ENCODE results near the gene TMEM270. TPM values are rescaled to one million over a fixed set of nuclear protein-coding genes. Genes with fewer than 3 reads are reported as not detected.

TMEM270 gene
- total RNA-seq, 2 donors from 2014 or later, result not detected

DNA sequence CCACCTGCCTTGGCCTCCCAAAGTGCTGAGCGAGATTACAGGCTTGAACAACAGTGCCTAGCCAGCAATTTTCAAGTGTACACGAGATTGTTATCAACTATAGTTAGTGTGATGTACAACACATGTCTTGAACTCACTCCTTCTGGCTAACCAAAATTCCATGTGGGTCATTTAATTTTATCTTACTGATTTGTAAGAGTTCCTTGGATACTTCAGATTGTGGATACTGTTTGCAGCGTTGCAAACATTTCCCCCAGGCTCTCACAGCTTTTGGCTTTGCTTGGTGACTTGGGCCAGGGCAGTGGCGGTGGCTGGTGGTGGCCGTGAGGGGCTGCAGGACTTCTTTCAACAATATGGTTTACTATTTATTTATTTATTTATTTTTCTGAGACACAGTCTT, 8.5 kb upstream of the TMEM270 start:
- Mint-ChIP-seq H3K4me1 (peaks cover 22% of the 10 kb centered on the region), H3K36me3 (ENCODE audit: low read depth) (no peaks in the 10 kb centered on the region), H3K27ac (no peak overlapping the region), H3K27me3 (peaks cover 27% of the 10 kb centered on the region), H3K4me3 (no peak overlapping the region)
- ATAC-seq (no peak), DNase-seq (no peak)
- no peaks in the 10 kb centered on the region for H3K9me3 ChIP-seq (ENCODE audit: control insufficient read depth, low read length, poor library complexity, severe bottlenecking)

DNA sequence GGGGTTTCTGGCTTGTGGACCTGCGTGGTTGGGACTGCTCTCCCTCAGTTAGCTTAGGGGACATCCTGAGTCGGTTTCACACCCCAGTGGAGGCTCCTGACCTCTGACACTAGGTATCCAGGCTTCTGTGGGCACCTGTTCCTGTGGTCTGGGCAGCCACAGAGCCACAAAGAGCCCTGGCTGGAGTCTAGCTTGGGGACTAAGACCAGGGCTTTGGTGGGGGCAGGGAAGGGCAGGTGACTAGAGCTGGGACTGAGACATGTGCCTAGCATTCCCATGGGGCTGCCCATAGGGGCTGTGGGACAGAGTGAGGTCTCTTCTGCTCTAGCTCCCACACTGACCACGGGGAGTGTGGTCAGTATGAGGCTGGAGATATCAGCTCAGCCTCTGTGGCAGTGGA, 4.0 kb upstream of the TMEM270 start:
- Mint-ChIP-seq H3K36me3 (ENCODE audit: low read depth) (no peaks in the 10 kb centered on the region), H3K27me3 (peaks cover 16% of the 10 kb centered on the region), H3K4me1 (peaks cover 11% of the 10 kb centered on the region), H3K27ac (no peak overlapping the region), H3K4me3 (no peak overlapping the region)
- DNase-seq, result no peak
- ATAC-seq, result no peak
- H3K9me3 ChIP-seq (ENCODE audit: control insufficient read depth, low read length, poor library complexity, severe bottlenecking), result no peaks in the 10 kb centered on the region

DNA sequence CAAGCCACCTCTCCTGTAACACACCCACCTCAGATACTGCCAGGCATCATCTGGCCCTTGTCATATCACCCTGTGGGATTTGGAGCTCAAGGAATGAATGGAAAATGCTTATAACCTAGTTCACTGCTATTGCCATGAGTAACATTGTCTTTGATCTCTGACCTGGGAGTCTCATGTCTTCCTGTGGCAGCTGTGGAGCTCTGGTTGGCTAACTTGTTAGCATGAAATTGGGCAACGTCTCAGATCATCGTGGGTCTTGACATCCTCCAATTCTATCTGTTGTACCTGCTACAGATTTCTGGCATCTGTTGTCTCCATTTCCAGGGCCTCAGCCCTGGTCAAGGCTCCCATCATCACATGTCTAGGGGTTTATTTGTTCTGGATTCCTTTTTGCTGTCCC, 2.2 kb upstream of the TMEM270 start:
- DNase-seq, result no peak

DNA sequence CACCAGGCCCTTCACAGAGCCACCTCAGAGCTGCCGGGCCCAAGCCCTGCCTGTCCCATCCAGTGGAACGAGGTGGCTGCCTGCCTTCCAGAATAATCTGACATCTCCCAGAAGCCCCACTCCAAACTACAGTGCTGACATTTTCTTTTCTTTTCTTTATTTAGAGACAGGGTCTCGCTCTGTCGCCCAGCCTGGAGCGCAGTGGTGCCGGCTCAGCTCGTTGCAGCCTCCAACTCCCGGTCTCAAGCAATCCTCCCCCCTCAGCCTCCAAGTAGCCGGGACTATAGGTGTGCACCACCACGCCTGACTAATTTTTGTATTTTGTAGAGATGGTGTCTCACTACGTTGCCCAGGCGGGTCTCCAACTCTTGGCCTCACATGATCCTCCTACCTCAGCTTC, 346 bp downstream of the TMEM270 start:
- Mint-ChIP-seq H3K27me3 (peaks cover 16% of the 10 kb centered on the region), H3K4me1 (peaks cover 2% of the 10 kb centered on the region), H3K4me3 (no peak overlapping the region), H3K27ac (no peak overlapping the region), H3K36me3 (ENCODE audit: low read depth) (no peaks in the 10 kb centered on the region)
- ATAC-seq, result no peak
- DNase-seq, result no peak
- H3K9me3 ChIP-seq (ENCODE audit: control insufficient read depth, low read length, poor library complexity, severe bottlenecking), result no peaks in the 10 kb centered on the region

More for the DNA sequence above, 2.2 kb upstream of the TMEM270 start:
- H3K4me1 Mint-ChIP-seq, result peaks cover 11% of the 10 kb centered on the region
- H3K27ac Mint-ChIP-seq, result no peak overlapping the region
- H3K4me3 Mint-ChIP-seq, result no peak overlapping the region
- no peak for ATAC-seq
- H3K36me3 Mint-ChIP-seq (ENCODE audit: low read depth), result no peaks in the 10 kb centered on the region
- H3K27me3 Mint-ChIP-seq, result peaks cover 16% of the 10 kb centered on the region
- no peaks in the 10 kb centered on the region for H3K9me3 ChIP-seq (ENCODE audit: control insufficient read depth, low read length, poor library complexity, severe bottlenecking)

DNA sequence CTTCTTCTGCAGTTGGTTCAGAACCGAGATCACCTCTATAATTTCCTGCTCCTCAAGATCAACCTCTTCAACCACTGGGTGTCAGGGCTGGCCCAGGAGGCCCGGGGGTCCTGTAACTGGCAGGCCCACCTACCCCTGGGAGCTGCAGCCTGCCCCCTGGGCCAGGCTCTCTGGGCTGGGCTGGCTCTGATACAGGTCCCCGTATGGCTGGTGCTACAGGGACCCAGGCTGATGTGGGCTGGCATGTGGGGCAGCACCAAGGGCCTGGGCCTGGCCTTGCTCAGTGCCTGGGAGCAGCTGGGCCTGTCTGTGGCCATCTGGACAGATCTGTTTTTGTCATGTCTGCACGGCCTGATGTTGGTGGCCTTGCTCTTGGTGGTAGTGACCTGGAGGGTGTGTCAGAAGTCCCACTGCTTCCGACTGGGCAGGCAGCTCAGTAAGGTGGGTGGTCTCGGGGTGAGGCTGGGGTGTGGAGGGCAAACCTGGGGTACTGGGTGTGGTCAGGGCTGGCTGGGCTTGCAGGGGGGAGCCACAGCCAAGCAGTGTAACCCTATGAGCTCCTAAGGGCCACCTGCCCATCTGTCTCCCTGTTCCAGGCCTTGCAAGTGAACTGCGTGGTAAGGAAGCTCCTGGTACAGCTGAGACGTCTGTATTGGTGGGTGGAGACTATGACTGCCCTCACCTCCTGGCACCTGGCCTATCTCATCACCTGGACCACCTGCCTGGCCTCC, 4.2 kb downstream of the TMEM270 start:
- ATAC-seq, result no peak
- Mint-ChIP-seq H3K36me3 (ENCODE audit: low read depth) (no peaks in the 10 kb centered on the region), H3K4me3 (no peak overlapping the region), H3K4me1 (no peaks in the 10 kb centered on the region), H3K27me3 (no peaks in the 10 kb centered on the region), H3K27ac (no peak overlapping the region)
- H3K9me3 ChIP-seq (ENCODE audit: control insufficient read depth, low read length, poor library complexity, severe bottlenecking), result no peaks in the 10 kb centered on the region
- DNase-seq, result no peak

DNA sequence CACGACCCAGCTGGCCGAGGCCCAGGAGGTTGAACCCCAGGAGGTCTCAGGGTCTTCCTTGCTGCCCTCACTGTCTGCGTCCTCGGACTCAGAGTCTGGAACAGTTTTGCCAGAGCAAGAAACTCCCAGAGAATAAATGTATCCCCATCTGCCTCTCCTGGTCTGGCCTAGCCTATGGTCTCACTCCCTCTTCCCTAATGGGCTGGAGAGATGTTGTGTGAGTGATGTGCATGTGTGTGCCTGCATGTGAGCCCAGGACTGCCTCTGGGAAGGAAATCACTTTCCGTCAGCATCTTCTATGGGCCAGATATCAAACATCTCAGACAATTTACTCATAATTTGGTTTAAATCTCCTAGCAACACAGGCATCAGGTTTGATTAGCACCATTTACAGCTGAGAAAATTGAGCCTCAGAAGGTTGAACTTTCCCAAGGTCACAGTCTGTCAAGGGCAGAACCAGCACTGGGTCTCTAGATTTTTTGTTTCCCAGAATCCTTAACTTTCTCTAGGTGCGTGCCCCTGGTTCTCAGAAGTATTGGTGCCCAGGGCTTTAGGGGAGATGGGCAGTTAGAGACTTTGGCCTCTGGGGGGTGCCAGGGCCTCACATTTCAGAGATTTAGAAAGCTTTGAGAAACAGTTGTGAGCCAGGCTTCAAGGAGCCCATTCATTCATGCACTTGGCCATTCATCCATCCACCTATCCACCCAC, 4.9 kb downstream of the TMEM270 start:
- ATAC-seq, result no peak
- Mint-ChIP-seq H3K36me3 (ENCODE audit: low read depth) (no peaks in the 10 kb centered on the region), H3K4me3 (no peak overlapping the region), H3K27ac (no peak overlapping the region), H3K27me3 (no peaks in the 10 kb centered on the region), H3K4me1 (no peaks in the 10 kb centered on the region)
- H3K9me3 ChIP-seq (ENCODE audit: control insufficient read depth, low read length, poor library complexity, severe bottlenecking), result no peaks in the 10 kb centered on the region
- DNase-seq, result no peak

DNA sequence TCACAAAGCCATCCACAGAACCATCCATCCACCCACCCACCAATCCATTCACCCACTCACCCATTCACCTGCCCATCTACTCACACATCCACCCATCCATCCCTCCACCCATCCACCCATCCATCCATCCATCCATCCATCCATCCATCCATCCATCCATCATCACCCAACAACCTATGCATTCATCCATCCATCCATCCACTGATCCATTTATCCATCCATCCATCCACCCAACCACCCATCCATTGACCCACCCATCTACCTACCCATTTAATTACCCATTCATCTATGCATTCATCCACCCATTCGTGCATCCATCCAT, 5.4 kb downstream of the TMEM270 start:
- H3K27ac Mint-ChIP-seq, result no peak overlapping the region
- H3K27me3 Mint-ChIP-seq, result no peaks in the 10 kb centered on the region
- no peak overlapping the region for H3K4me3 Mint-ChIP-seq
- no peak for ATAC-seq
- no peaks in the 10 kb centered on the region for H3K4me1 Mint-ChIP-seq
- DNase-seq, result no peak
- no peaks in the 10 kb centered on the region for H3K9me3 ChIP-seq (ENCODE audit: control insufficient read depth, low read length, poor library complexity, severe bottlenecking)
- no peaks in the 10 kb centered on the region for H3K36me3 Mint-ChIP-seq (ENCODE audit: low read depth)

DNA sequence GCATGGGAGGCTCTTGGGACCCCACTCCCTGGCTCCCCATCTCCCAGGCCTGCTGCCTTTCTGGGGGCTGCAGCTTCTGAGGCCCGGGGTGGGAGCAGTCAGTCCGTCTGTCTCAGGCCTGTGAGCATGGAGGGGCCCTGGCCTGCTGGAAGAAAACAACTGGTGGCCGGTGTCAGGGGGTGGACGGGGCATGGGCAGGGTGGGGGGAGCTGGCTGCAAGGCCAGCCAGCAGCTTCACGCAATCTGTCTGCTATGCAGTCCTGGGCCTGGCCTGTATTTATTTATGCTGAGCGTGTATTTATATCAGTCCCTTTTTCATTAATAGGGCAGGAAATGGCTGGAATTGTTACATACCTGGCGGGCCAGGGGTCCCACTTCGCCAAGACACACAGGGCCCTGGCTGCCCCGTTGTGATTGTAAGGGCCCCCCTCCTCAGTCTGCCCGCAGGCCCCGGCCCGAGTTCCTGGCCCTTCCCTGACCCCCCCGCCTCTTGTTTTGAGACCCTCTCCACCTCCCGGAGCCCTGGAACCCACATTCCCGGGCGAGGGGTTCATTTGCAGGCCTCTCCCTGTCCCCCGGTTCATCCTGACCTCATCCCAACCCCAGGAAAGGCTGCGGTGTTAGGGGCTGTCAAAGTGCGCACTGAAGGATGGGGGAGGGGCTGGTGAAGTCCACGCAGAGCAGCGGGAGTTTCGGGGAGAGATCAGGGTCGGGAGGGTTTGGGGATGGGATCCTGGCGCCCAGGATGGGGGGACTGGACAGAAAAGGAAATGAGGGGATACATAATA, 8.2 kb downstream of the TMEM270 start:
- DNase-seq (no peak), ATAC-seq (no peak)
- H3K36me3 Mint-ChIP-seq (ENCODE audit: low read depth), result no peaks in the 10 kb centered on the region
- H3K4me3 Mint-ChIP-seq, result no peak overlapping the region
- no peaks in the 10 kb centered on the region for H3K9me3 ChIP-seq (ENCODE audit: control insufficient read depth, low read length, poor library complexity, severe bottlenecking)
- H3K27ac Mint-ChIP-seq, result no peak overlapping the region
- H3K27me3 Mint-ChIP-seq, result no peaks in the 10 kb centered on the region
- H3K4me1 Mint-ChIP-seq, result peaks cover 2% of the 10 kb centered on the region

DNA sequence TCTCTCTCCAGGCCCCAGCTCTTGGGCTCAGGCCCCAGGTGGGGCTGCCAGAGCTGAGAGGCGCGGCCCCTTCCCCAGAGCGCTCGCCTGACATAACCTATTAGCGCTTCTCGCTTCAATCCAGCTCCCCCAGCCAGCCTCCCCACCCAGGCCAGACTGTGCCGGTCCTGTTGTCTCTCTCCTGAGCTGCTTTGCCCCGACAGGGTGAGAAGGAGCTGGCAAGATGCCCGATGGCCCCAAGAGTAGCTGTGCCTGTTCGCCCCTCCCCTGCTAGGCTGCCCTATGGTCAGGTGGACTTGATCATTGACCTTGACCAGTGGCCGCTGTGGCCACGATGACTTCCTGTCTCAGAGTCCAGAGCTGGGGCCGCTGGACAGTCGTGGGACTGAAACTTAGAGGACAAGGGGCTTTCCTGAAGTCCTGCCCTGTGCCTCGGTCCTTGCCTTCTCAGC, 9.1 kb downstream of the TMEM270 start:
- no peaks in the 10 kb centered on the region for H3K9me3 ChIP-seq (ENCODE audit: control insufficient read depth, low read length, poor library complexity, severe bottlenecking)
- H3K27ac Mint-ChIP-seq, result no peak overlapping the region
- H3K27me3 Mint-ChIP-seq, result no peaks in the 10 kb centered on the region
- no peak overlapping the region for H3K4me3 Mint-ChIP-seq
- peaks cover 2% of the 10 kb centered on the region for H3K4me1 Mint-ChIP-seq
- no peaks in the 10 kb centered on the region for H3K36me3 Mint-ChIP-seq (ENCODE audit: low read depth)
- ATAC-seq, result no peak
- DNase-seq, result no peak

DNA sequence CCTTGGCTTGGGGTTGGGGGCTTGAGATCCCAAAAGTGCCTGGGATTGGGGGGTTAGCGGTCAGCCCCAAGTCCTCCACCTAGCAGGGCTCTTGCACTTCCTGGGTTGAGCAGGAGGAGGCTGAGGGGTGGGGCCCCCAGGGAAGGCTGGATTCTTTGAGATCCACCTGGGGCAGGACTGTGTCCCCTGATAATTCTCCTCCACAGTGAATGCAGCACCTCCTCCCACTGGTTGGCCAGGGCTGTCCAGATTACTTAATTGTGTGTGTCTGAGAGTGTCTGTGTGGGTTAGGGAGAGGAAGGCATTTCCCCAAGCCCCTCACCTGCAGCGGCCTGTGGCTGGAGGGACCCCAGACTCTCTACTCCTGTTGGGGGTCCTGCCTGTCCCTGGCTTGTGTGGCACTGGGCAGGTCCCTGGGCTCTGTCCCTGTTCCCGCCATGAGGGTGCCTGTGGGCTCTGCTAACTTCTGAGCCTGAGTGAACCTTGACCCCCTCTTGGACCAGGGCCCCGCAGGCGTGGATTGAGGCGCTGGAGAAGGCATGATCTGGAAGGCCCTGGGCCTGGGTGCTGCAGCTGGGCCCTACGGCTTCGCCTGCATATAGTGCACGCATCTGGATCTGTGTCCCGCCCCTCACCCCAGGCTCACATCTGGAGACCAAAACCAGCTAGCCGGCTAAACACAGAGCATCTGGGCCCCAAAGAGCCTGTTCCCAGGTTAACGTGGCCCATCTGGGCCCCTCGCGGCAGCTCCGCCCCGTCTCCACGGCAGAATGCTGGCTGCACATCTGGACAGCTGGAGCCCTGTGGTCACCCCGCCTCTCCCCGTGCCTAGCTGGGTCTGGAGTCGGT, 10.4 kb downstream of the TMEM270 start:
- no peak for DNase-seq
- Mint-ChIP-seq H3K27me3 (no peaks in the 10 kb centered on the region), H3K27ac (no peak overlapping the region)

DNA sequence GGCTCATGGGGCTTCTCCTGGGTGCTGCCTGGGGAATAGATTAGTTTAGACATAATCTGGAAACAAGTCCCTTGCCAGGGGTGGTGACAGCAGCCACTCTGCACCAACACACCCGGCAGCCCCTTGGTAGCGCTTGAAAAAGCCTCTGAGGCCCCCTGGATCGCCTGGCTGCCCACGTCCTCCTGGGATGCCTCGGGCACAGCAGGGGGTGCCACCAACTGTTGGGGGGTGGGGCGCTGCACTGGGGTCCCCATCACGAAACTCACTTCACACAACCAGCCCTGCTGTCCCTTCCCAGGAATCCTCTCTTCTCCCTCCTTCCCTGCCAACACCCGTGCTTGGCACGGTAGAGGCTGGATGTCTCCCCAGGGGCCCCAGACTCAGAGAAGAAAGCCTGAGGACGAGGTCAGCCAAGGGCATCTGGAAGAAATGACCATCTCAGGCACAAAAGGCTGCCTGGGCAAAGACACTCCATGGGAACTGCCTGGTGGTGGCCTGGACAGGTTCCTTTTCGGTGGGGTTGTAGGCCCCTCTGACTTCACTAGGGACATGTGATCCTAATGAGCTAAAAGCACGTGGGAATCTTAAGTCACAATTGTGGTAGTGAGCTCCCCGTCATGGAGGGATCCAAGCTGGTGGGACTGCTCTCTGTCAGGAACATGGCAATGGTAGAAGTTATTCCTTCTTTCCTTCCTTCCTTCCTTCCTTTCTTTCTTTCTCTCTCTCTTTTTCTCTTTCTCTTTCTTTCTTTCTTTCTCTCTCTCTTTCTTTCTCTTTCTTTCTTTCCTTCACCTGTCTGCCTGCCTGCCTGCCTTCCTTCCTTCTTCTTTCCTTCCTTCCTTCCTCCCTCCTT, 11.3 kb downstream of the TMEM270 start:
- no peak for DNase-seq
- H3K9me3 ChIP-seq (ENCODE audit: control insufficient read depth, low read length, poor library complexity, severe bottlenecking), result no peaks in the 10 kb centered on the region
- peaks cover 2% of the 10 kb centered on the region for H3K4me1 Mint-ChIP-seq
- no peak overlapping the region for H3K4me3 Mint-ChIP-seq
- no peak overlapping the region for H3K27ac Mint-ChIP-seq
- H3K27me3 Mint-ChIP-seq, result no peaks in the 10 kb centered on the region
- ATAC-seq, result no peak
- H3K36me3 Mint-ChIP-seq (ENCODE audit: low read depth), result no peaks in the 10 kb centered on the region

More for the DNA sequence above, 10.4 kb downstream of the TMEM270 start:
- H3K4me3 Mint-ChIP-seq, result no peak overlapping the region
- no peaks in the 10 kb centered on the region for H3K36me3 Mint-ChIP-seq (ENCODE audit: low read depth)
- peaks cover 2% of the 10 kb centered on the region for H3K4me1 Mint-ChIP-seq
- no peak for ATAC-seq
- no peaks in the 10 kb centered on the region for H3K9me3 ChIP-seq (ENCODE audit: control insufficient read depth, low read length, poor library complexity, severe bottlenecking)

DNA sequence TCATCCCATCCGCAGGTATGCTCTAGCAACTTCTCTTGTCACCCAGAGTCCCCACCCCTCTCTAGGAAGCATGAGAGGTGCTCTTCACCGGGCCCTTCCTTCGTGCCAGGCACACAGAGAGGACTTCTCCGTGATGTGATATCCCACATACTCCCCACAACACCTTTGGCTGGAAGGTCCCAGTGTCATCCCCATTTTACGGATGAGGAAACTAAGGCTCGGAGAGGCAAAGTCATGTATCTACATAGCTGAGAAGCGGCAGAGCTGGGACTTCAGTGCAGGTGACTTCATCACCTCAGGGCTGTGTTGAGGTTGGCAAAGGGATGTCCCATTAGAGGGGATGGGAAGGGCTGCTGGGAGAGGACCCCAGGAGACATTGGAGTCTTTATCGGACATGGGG, 15.4 kb downstream of the TMEM270 start:
- no peaks in the 10 kb centered on the region for H3K9me3 ChIP-seq (ENCODE audit: control insufficient read depth, low read length, poor library complexity, severe bottlenecking)
- no peaks in the 10 kb centered on the region for H3K36me3 Mint-ChIP-seq (ENCODE audit: low read depth)
- no peak overlapping the region for H3K27ac Mint-ChIP-seq
- ATAC-seq (no peak), DNase-seq (no peak)
- H3K4me3 Mint-ChIP-seq, result no peak overlapping the region
- peaks cover 28% of the 10 kb centered on the region for H3K27me3 Mint-ChIP-seq
- H3K4me1 Mint-ChIP-seq, result peaks cover 2% of the 10 kb centered on the region

Data from T-helper 17 cell (primary cell).